A673 (cell line): Measurements from ENCODE around the gene CDC45.

ENCODE experiments used
- CTCF ChIP-seq: fragments of 300-800, 200-600 bp; sonication (generic); conservative IDR thresholded peaks from 2 replicates; pipeline ENCODE4 v1.5.1; 2017; ENCODE audit warnings: low read depth, mild to moderate bottlenecking, antibody characterized with exemption, low read length, moderate library complexity, mixed read lengths
- EZH2 ChIP-seq: fragments of 200-600 bp; sonication (generic); IDR thresholded peaks from 2 replicates; pipeline ENCODE4 v1.6.1; 2017; ENCODE audit warnings: borderline replicate concordance, low read depth, mild to moderate bottlenecking, mixed read lengths, antibody characterized with exemption, low read length; ENCODE audit not compliant: poor library complexity, severe bottlenecking

DNA sequence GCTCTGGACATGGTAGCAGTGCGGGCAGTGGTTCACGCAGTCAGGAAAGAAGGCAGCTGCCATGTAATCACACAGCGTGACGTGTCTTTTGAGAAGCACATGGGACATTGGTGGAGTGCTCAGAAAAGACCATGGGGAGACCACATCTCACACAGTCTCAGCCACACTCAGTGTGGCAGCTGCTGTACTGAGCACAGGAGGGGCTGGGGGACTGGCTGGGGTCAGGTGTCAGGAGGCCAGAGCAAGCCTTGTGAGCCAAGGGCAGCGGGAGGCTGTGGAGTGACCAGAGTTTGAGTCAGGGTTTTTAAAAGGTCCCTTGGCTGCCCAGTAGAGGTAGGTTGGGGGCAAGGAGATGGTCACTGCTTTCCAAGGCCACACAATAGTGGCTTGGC lies 26.0 kb downstream of the CDC45 start:
- TF ChIP-seq CTCF (no peak), EZH2 (no peak)
